ENCODE results near the gene WBP2.

DNA sequence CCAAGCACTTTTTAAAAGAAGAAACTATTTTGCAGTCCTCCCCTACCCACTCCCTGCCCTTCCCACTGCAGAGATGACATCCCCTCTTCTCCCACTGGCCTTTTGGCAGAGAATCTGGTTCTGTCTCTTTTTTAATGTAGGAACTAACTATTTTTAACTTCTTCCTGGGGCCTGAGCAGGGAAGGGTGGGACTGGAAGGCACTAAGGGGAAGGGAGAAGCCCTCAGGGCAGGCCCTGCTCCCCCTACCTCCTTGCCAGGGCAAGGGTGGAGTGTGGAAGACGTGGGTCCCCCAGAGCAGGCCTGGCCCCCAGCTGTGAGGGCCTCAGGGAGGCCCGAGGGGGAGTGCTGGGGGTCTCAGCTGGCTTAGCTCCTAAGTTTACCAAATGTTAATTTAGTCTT, 30.5 kb downstream of the WBP2 start:
- TF ChIP-seq EZH2 (IDR thresholded peaks at IDR 0.05; ENCODE audit: low read length, unreplicated experiment) (no peak), CTCF (conservative IDR thresholded peaks at IDR 0.05; ENCODE audit: low read depth, low read length) (no peak)
